ENCODE data around the gene TRAF3. TPM values are rescaled to one million over a fixed set of nuclear protein-coding genes. Genes with fewer than 3 reads are reported as not detected.

TRAF3 gene
- total RNA-seq, 1 experiment from 2014 or later, result 25.3 TPM

DNA sequence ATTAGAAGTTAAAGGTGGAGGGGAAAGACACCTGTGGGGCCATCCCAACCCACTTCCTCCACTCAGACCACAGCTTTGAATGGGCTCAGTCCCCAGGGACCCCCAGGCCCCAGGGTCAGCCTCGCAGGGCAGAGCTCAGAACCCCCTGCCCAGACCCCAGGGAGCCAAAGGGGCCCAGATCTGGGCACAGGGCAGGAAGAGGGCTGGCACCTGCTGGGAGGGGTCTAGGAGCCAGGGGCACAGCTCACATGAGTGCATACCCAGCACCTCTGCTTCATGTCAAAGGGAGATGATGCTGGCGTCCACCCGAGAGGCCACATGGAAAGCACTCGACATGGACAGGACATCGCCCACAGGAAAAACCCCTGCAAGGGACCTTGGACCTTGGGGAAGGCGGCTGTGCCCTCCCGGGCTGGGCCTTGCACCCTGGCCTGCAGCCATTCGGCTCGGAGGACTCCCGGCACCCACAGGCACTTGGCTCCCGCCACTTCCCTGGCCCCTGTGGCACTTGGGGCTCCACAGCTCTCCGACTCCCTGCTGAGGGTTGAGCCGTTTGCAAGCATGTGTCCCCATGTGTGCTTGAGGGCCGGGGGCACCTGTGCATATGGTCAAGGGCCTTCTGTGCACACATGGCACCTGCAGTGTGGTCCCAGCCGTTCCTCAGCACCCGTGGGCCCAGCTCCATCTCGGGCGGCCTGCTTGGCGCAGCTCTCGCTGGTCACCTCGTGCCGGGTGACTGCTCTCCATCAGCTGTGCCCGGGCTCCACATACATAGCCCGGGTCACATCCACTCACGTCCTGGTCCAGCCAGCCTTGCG lies 137.4 kb downstream of the TRAF3 start:
- no peak overlapping the region for H3K4me3 Mint-ChIP-seq (ENCODE audit: unreplicated experiment)
- intact Hi-C loops (cut with micrococcal nuclease), result no loop called here
- CTCF ChIA-PET, result no interaction called here
- H3K36me3 Mint-ChIP-seq (ENCODE audit: insufficient read depth, unreplicated experiment), result peaks cover 11% of the 10 kb centered on the region
- H3K27ac Mint-ChIP-seq (ENCODE audit: low read depth, unreplicated experiment), result no peak overlapping the region
- POLR2A ChIA-PET, result no interaction called here
- H3K27me3 Mint-ChIP-seq (ENCODE audit: insufficient read depth, unreplicated experiment), result no peaks in the 10 kb centered on the region
- no TSS peak for BruUV-seq (replicated peaks)
- no peak for DNase-seq (ENCODE audit: unreplicated experiment)
- H3K9me3 Mint-ChIP-seq (ENCODE audit: unreplicated experiment), result no peaks in the 10 kb centered on the region
- H3K4me1 Mint-ChIP-seq (ENCODE audit: insufficient read depth, unreplicated experiment), result no peaks in the 10 kb centered on the region
- no peak for TF ChIP-seq CTCF (IDR thresholded peaks at IDR 0.05; ENCODE audit: unreplicated experiment)

GRCh38 chr14:102915292-102916110 lies 138.3 kb downstream of the TRAF3 start:
- TF ChIP-seq CTCF (IDR thresholded peaks at IDR 0.05; ENCODE audit: unreplicated experiment), result no peak
- Mint-ChIP-seq H3K27me3 (ENCODE audit: insufficient read depth, unreplicated experiment) (no peaks in the 10 kb centered on the region), H3K27ac (ENCODE audit: low read depth, unreplicated experiment) (no peak overlapping the region), H3K9me3 (ENCODE audit: unreplicated experiment) (no peaks in the 10 kb centered on the region), H3K4me3 (ENCODE audit: unreplicated experiment) (no peak overlapping the region), H3K4me1 (ENCODE audit: insufficient read depth, unreplicated experiment) (no peaks in the 10 kb centered on the region), H3K36me3 (ENCODE audit: insufficient read depth, unreplicated experiment) (peaks cover 11% of the 10 kb centered on the region)
- BruUV-seq (replicated peaks), result no TSS peak
- DNase-seq (ENCODE audit: unreplicated experiment), result no peak
- ChIA-PET CTCF (no interaction called here), POLR2A (interaction anchor here (0.7 kb wide), 1 partner anchor 391 kb away, joined by 4 read pairs; no protein-coding TSS in a partner anchor)
- intact Hi-C loops (cut with micrococcal nuclease), result no loop called here

DNA sequence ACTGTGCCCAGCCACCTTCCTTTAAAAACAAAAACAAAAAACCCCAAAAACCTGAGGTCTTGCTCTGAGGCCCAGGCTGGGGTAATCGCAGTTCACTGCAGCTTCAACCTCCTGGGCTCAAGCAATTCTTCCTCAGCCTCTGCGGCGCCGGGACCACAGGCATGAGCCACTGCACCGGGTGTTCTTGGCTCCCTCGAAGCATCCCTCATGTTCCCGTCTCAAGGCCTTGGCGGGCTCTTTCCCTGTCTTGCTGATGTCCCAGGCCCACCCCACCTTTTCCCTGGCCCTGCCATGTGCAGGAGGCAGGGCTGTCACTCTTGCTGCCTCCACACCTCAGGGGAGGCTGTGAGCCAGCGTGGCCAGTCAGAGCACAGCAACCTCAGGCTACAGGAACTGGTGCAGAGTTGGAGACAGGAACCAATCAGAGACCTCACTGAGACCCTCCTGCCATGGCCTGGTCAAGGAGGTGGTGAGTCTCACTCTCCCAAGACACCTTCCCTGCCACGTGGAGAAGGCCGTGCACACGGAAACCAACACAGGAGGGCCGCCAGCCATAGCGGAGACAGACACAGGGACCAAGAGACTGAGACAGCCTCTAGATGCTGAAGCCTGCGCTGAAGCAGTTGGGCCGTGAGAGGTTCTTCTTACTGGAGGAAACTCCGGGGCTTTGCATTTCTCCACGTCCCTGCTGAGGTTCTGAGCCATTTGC lies 139.3 kb downstream of the TRAF3 start:
- CTCF ChIA-PET, result no interaction called here
- peaks cover 5% of the 10 kb centered on the region for H3K36me3 Mint-ChIP-seq (ENCODE audit: insufficient read depth, unreplicated experiment)

More for the DNA sequence above, 139.3 kb downstream of the TRAF3 start:
- POLR2A ChIA-PET, result interaction anchor here (0.5 to 0.7 kb wide), 2 partner anchors 380 to 392 kb away, joined by 4 to 6 read pairs; no protein-coding TSS in a partner anchor
- DNase-seq (ENCODE audit: unreplicated experiment), result no peak
- BruUV-seq (replicated peaks), result no TSS peak
- Mint-ChIP-seq H3K27me3 (ENCODE audit: insufficient read depth, unreplicated experiment) (no peaks in the 10 kb centered on the region), H3K4me3 (ENCODE audit: unreplicated experiment) (no peak overlapping the region), H3K9me3 (ENCODE audit: unreplicated experiment) (no peaks in the 10 kb centered on the region), H3K27ac (ENCODE audit: low read depth, unreplicated experiment) (no peak overlapping the region), H3K4me1 (ENCODE audit: insufficient read depth, unreplicated experiment) (no peaks in the 10 kb centered on the region)
- TF ChIP-seq CTCF (IDR thresholded peaks at IDR 0.05; ENCODE audit: unreplicated experiment), result no peak
- intact Hi-C loops (cut with micrococcal nuclease), result no loop called here
